Fibroblast of the conjunctiva (primary cell): ENCODE results near the gene VEZT.
A peak's percentile ranks its signal among the peaks of the same experiment; 100 is the strongest.
"Not testable (repeated sequence)": the region's sequence is repeated elsewhere in the genome, so short reads cannot be mapped to it uniquely, and the experiment has no call there.

Experiments
- DNase-seq: peaks from one replicate; pipeline ENCODE4 v3.0.0-alpha.2; 2010; ENCODE audit warnings: low read depth

The VEZT gene

GRCh38 chr12:95257541-95257940 lies 39.9 kb downstream of the VEZT start:
- DNase-seq = no peak

- no peak for DNase-seq
Measured at GRCh38 chr12:95258151-95258550, 40.5 kb downstream of the VEZT start.

GRCh38 chr12:95258803-95259202 lies 41.2 kb downstream of the VEZT start:
- DNase-seq = no peak

GRCh38 chr12:95259368-95259767 lies 41.8 kb downstream of the VEZT start:
- DNase-seq = no peak

GRCh38 chr12:95261109-95261508 lies 43.5 kb downstream of the VEZT start:
- DNase-seq = no peak

- no peak for DNase-seq
Measured at GRCh38 chr12:95262808-95263207, 45.2 kb downstream of the VEZT start.

- no peak for DNase-seq
Measured at GRCh38 chr12:95265765-95266164, 48.2 kb downstream of the VEZT start.

- DNase-seq = no peak
Measured at GRCh38 chr12:95266254-95266653, 48.6 kb downstream of the VEZT start.

- no peak for DNase-seq
Measured at GRCh38 chr12:95269892-95270291, 52.3 kb downstream of the VEZT start.

- no peak for DNase-seq
Measured at GRCh38 chr12:95271465-95271864, 53.9 kb downstream of the VEZT start.

- peak; percentile 63 for DNase-seq
Measured at GRCh38 chr12:95277139-95277538, 59.5 kb downstream of the VEZT start.

- no peak for DNase-seq
Measured at GRCh38 chr12:95279856-95280255, 62.2 kb downstream of the VEZT start.

GRCh38 chr12:95282266-95282665 lies 64.7 kb downstream of the VEZT start:
- DNase-seq = no peak

- no peak for DNase-seq
Measured at GRCh38 chr12:95283371-95283770, 65.8 kb downstream of the VEZT start.

- DNase-seq = no peak
Measured at GRCh38 chr12:95286713-95287112, 69.1 kb downstream of the VEZT start.

- no peak for DNase-seq
Measured at GRCh38 chr12:95291501-95291900, 73.9 kb downstream of the VEZT start.

GRCh38 chr12:95298916-95299315 lies 81.3 kb downstream of the VEZT start:
- DNase-seq = no peak

- DNase-seq = no peak
Measured at GRCh38 chr12:95300286-95300685, 82.7 kb downstream of the VEZT start.

- DNase-seq = no peak
Measured at GRCh38 chr12:95303476-95303875, 85.9 kb downstream of the VEZT start.

- no peak for DNase-seq
Measured at GRCh38 chr12:95304673-95305198, 87.1 kb downstream of the VEZT start.

GRCh38 chr12:95312656-95313055 lies 95.0 kb downstream of the VEZT start:
- no peak for DNase-seq

- DNase-seq = not testable (repeated sequence)
Measured at GRCh38 chr12:95314756-95315155, 97.1 kb downstream of the VEZT start.

GRCh38 chr12:95316798-95317197 lies 99.2 kb downstream of the VEZT start:
- no peak for DNase-seq

GRCh38 chr12:95318071-95318545 lies 100.5 kb downstream of the VEZT start:
- DNase-seq = peak; percentile 14
